OCI-LY7 (cell line): Measurements from ENCODE around the gene DGKH.

Experiments
- CTCF ChIP-seq: fragments of 200-600 bp; sonication (generic); conservative IDR thresholded peaks from 2 replicates; pipeline ENCODE4 v1.5.1; 2014; ENCODE audit warnings: mild to moderate bottlenecking, antibody characterized with exemption, low read length, moderate library complexity, mixed read lengths
- EZH2phosphoT487 ChIP-seq: fragments of 200-600 bp; sonication (generic); IDR thresholded peaks from 2 replicates; pipeline ENCODE4 v1.6.1; 2018; ENCODE audit warnings: low read depth, borderline replicate concordance, mild to moderate bottlenecking, mixed run types, antibody characterized with exemption, low read length, moderate library complexity, mixed read lengths

DNA sequence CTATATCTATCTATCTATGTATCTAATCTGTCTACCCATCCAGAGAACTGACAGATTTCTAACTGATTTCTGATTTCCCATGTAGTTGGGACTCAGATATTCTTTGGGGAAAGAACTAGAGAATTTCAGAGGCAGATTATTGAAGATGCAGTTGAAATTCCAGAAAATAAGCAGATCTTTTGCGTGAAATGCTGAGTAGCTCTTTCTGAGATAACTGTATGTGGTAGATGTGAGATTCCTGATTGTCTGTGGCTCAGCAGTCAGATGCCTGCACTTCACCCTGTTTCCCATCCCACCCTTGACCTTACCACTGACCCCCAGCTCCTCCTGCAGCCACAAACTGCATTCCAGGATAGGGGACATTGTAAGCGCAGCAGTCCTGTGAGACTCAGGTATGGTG, 61.5 kb downstream of the DGKH start:
- TF ChIP-seq CTCF (no peak), EZH2phosphoT487 (no peak)
